Loucy (cell line): ENCODE measurements around the gene CXCR5.

ENCODE experiments used
- H2AFZ ChIP-seq: fragments of 200-600 bp; sonication (generic); 2 replicates; pipeline ENCODE4 v1.6.0; 2016; ENCODE audit warnings: antibody characterized with exemption, mild to moderate bottlenecking, low read length, moderate library complexity
- H3F3A ChIP-seq: fragments of 200-600 bp; 2 replicates; pipeline ENCODE4 v1.6.0; 2016; ENCODE audit warnings: antibody characterized with exemption, low read depth, mild to moderate bottlenecking
- H3K27me3 ChIP-seq: fragments of 200-600 bp; sonication (generic); 2 replicates; pipeline ENCODE4 v1.6.1; 2014; ENCODE audit warnings: low read length, mild to moderate bottlenecking; ENCODE audit not compliant: insufficient read depth, poor library complexity, severe bottlenecking
- H3K36me3 ChIP-seq: fragments of 200-600 bp; sonication (generic); 2 replicates; pipeline ENCODE4 v1.6.1; 2016; ENCODE audit warnings: low read length; ENCODE audit not compliant: insufficient read depth
- H3K4me1 ChIP-seq: fragments of 200-600 bp; sonication (generic); 2 replicates; pipeline ENCODE4 v1.5.1; 2014; ENCODE audit warnings: low read length, mild to moderate bottlenecking; ENCODE audit not compliant: insufficient read depth, poor library complexity, severe bottlenecking
- H3K4me2 ChIP-seq: fragments of 200-600 bp; sonication (generic); 2 replicates; pipeline ENCODE4 v1.6.0; 2014; ENCODE audit warnings: antibody characterized with exemption, low read length, low read depth, mild to moderate bottlenecking; ENCODE audit not compliant: poor library complexity, severe bottlenecking
- H3K4me3 ChIP-seq: fragments of 200-600 bp; sonication (generic); 2 replicates; pipeline ENCODE4 v1.5.1; 2014; ENCODE audit warnings: low read length, mild to moderate bottlenecking, mixed read lengths; ENCODE audit not compliant: poor library complexity, severe bottlenecking
- H3K79me2 ChIP-seq: fragments of 200-600 bp; sonication (generic); 2 replicates; pipeline ENCODE4 v1.6.1; 2014; ENCODE audit warnings: low read length; ENCODE audit not compliant: insufficient read depth
- H3K9ac ChIP-seq: fragments of 200-600 bp; sonication (generic); 2 replicates; pipeline ENCODE4 v1.6.0; 2014; ENCODE audit warnings: mild to moderate bottlenecking, low read depth, low read length, moderate library complexity; ENCODE audit not compliant: poor library complexity, severe bottlenecking
- H3K9me2 ChIP-seq: fragments of 200-600 bp; sonication (generic); replicated peaks from 2 replicates; pipeline ENCODE4 v1.6.1; 2016; ENCODE audit warnings: low read depth, low read length, mixed read lengths
- H3K9me3 ChIP-seq: fragments of 200-600 bp; sonication (generic); 2 replicates; pipeline ENCODE4 v1.6.1; 2014; ENCODE audit warnings: mild to moderate bottlenecking, antibody characterized with exemption, low read length, low read depth; ENCODE audit not compliant: insufficient read depth
- H4K20me1 ChIP-seq: fragments of 200-600 bp; sonication (generic); 2 replicates; pipeline ENCODE4 v1.6.0; 2014; ENCODE audit warnings: antibody characterized with exemption, low read length, mild to moderate bottlenecking; ENCODE audit not compliant: insufficient read depth, poor library complexity, severe bottlenecking
- CTCF ChIP-seq: fragments of 200-600 bp; sonication (generic); conservative IDR thresholded peaks from 2 replicates; pipeline ENCODE4 v1.5.1; 2014; ENCODE audit warnings: mild to moderate bottlenecking, antibody characterized with exemption, low read length
- EZH2phosphoT487 ChIP-seq: fragments of 200-600 bp; IDR thresholded peaks from 2 replicates; pipeline ENCODE4 v1.6.1; 2018; ENCODE audit warnings: antibody characterized with exemption, mild to moderate bottlenecking, moderate library complexity, borderline replicate concordance

The CXCR5 gene

GRCh38 chr11:118881228-118881627 lies 2.5 kb upstream of the CXCR5 start:
- Histone ChIP-seq H3K79me2 (no peaks in the 10 kb centered on the region), H3K4me3 (no peak overlapping the region), H3K27me3 (no peaks in the 10 kb centered on the region), H3K4me2 (no peak overlapping the region), H3K9me3 (no peaks in the 10 kb centered on the region), H3K4me1 (peaks cover 32% of the 10 kb centered on the region), H2AFZ (no peak overlapping the region), H3K9ac (no peak overlapping the region), H3K36me3 (no peaks in the 10 kb centered on the region), H3F3A (no peaks in the 10 kb centered on the region), H3K9me2 (no peaks in the 10 kb centered on the region), H4K20me1 (no peaks in the 10 kb centered on the region)
- TF ChIP-seq CTCF = no peak
- no peak for TF ChIP-seq EZH2phosphoT487

DNA sequence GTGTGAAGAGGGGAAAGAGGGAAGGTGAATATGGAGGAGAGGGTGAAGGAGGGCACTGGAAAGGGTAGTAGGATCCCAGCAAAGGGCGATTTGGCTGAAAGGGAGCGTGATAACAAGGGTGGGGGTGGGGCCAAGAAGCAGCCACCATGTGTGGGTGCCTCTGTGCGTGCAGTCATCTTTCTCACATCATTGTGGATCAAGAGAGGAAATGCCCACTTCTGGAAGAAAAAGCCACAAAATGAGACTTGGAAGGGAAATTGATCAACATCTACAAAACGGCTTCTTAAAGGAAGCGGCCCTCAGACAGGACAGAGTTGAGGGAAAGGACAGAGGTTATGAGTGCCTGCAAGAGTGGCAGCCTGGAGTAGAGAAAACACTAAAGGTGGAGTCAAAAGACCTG lies 1.2 kb upstream of the CXCR5 start:
- H3K4me3 ChIP-seq = no peak overlapping the region

DNA sequence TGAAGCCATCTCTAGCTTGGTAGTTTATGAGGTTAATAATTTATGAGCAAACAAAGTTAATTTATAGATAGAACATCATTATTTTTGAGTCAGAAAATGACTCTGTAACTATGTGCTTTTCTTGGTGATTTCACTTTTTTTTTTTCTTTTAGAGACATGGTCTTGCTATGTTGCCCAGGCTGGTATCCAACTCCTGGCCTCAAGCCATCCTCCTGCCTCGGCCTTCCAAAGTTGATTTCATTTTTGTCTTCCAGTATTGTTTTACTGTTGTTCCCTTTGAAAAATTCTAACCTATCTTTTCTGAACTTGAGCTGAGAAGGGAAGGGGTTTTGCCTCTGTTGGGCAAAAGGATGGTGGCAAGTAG lies 706 bp upstream of the CXCR5 start:
- H3K4me3 ChIP-seq = no peak overlapping the region

More for the DNA sequence above, 1.2 kb upstream of the CXCR5 start:
- H3K9me3 ChIP-seq = no peaks in the 10 kb centered on the region
- H3K36me3 ChIP-seq = no peaks in the 10 kb centered on the region
- H3K79me2 ChIP-seq = no peaks in the 10 kb centered on the region
- no peaks in the 10 kb centered on the region for H3F3A ChIP-seq
- no peak overlapping the region for H2AFZ ChIP-seq
- peaks cover 20% of the 10 kb centered on the region for H3K4me1 ChIP-seq
- H3K27me3 ChIP-seq = no peaks in the 10 kb centered on the region
- no peaks in the 10 kb centered on the region for H3K9me2 ChIP-seq
- no peak overlapping the region for H3K9ac ChIP-seq
- no peaks in the 10 kb centered on the region for H4K20me1 ChIP-seq
- TF ChIP-seq CTCF (no peak), EZH2phosphoT487 (no peak)
- H3K4me2 ChIP-seq = no peak overlapping the region

More for the DNA sequence above, 706 bp upstream of the CXCR5 start:
- Histone ChIP-seq H3K79me2 (no peaks in the 10 kb centered on the region), H3K9me3 (no peaks in the 10 kb centered on the region), H3K9ac (no peak overlapping the region), H3F3A (no peaks in the 10 kb centered on the region), H3K36me3 (no peaks in the 10 kb centered on the region), H3K9me2 (no peaks in the 10 kb centered on the region), H2AFZ (no peak overlapping the region), H3K27me3 (no peaks in the 10 kb centered on the region), H3K4me1 (peaks cover 15% of the 10 kb centered on the region), H4K20me1 (no peaks in the 10 kb centered on the region), H3K4me2 (no peak overlapping the region)
- TF ChIP-seq EZH2phosphoT487 (no peak), CTCF (no peak)
